Measurements from ENCODE around the gene SPTY2D1. TPM values are rescaled to one million over a fixed set of nuclear protein-coding genes. Genes with fewer than 3 reads are reported as not detected.

SPTY2D1 gene
- polyA plus RNA-seq, 1 donor (not counting 4 experiments of a cell fraction or from before 2014, with no cell fraction given): 14.3 TPM

DNA sequence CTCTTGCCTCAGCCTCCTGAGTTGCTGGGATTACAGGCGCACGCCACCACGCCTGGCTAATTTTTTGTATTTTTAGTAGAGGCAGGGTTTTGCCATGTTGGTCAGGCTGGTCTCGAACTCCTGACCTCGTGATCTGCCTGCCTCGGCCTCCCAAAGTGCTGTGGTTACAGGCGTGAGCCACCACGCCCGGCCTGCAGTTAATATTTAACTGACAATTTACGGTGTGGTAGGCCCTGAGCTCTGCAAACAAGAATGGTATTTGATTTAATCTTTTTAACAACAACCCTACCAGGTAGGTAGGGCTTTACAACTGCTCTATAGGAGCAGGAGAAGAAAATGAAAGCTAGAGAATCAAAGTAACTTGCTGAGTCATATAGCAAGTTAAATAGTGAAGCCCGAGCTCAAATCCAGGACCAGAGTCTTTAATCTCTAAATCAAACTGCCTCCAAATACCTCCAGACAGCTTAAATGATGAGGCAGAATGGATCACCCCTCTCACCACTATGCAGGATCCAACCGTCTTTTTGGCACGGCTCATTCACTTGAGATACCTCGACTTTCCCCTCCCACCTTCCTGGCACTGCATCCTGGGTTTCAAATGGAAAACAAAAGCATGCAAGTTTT lies 55.1 kb downstream of the SPTY2D1 start:
- FAIRE-seq: no peak
- H2AFZ ChIP-seq (ENCODE audit: control insufficient read depth, low read length): no peak overlapping the region
- no peak overlapping the region for H3K4me2 ChIP-seq (ENCODE audit: control insufficient read depth, extremely low read depth, insufficient read depth, low read depth, low read length)
- H3K27ac ChIP-seq (ENCODE audit: control insufficient read depth, insufficient read depth, low read length): no peak overlapping the region
- no peaks in the 10 kb centered on the region for H3K9me3 ChIP-seq (ENCODE audit: control insufficient read depth, low read depth, low read length)
- no peaks in the 10 kb centered on the region for H3K27me3 ChIP-seq (ENCODE audit: control insufficient read depth, extremely low read depth, insufficient read depth, low read length)
- no peak overlapping the region for H3K4me3 ChIP-seq (ENCODE audit: control insufficient read depth in 2 of 3, extremely low read depth in 1 of 3, insufficient read depth in 2 of 3, low read depth in 1 of 3, low read length in 3 of 3)
- dilution Hi-C loops (cut with MboI; ENCODE audit: extremely low pct_ligation_motif_present, low sequenced_read_pairs): no loop called here
- no peak for TF ChIP-seq EZH2 (IDR thresholded peaks at IDR 0.05; ENCODE audit: low read length)
- TF ChIP-seq, protein P1, sequence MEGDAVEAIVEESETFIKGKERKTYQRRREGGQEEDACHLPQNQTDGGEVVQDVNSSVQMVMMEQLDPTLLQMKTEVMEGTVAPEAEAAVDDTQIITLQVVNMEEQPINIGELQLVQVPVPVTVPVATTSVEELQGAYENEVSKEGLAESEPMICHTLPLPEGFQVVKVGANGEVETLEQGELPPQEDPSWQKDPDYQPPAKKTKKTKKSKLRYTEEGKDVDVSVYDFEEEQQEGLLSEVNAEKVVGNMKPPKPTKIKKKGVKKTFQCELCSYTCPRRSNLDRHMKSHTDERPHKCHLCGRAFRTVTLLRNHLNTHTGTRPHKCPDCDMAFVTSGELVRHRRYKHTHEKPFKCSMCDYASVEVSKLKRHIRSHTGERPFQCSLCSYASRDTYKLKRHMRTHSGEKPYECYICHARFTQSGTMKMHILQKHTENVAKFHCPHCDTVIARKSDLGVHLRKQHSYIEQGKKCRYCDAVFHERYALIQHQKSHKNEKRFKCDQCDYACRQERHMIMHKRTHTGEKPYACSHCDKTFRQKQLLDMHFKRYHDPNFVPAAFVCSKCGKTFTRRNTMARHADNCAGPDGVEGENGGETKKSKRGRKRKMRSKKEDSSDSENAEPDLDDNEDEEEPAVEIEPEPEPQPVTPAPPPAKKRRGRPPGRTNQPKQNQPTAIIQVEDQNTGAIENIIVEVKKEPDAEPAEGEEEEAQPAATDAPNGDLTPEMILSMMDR (optimal IDR thresholded peaks at IDR 0.05 in 1 of 3, IDR thresholded peaks at IDR 0.05 in 1 of 3, conservative IDR thresholded peaks at IDR 0.05 in 1 of 3; ENCODE audit: extremely low read depth in 1 of 3, insufficient read depth in 2 of 3, low read length in 3 of 3): no peak
- no peaks in the 10 kb centered on the region for H3K9me1 ChIP-seq (ENCODE audit: control insufficient read depth, extremely low read depth, insufficient read depth, low read length)
- no peak overlapping the region for H3K9ac ChIP-seq (ENCODE audit: control insufficient read depth, extremely low read depth, insufficient read depth, low read length)
- H3K36me3 ChIP-seq (ENCODE audit: control insufficient read depth in 2 of 2, extremely low read depth in 1 of 2, insufficient read depth in 2 of 2, low read length in 2 of 2): peaks cover 3 to 10% of the 10 kb centered on the region in 2 experiments
- no peaks in the 10 kb centered on the region for H3K4me1 ChIP-seq (ENCODE audit: control insufficient read depth, extremely low read depth, insufficient read depth, low read length)
- H4K20me1 ChIP-seq (ENCODE audit: control insufficient read depth, extremely low read depth, insufficient read depth, low read length): no peaks in the 10 kb centered on the region
- no peaks in the 10 kb centered on the region for H3K79me2 ChIP-seq (ENCODE audit: control insufficient read depth, insufficient read depth, low read length)
- DNase-seq (ENCODE audit: low read depth, low spot score): no peak

- FAIRE-seq (no peak), DNase-seq (ENCODE audit: low read depth, low spot score) (no peak)
- H3K4me3 ChIP-seq (ENCODE audit: control insufficient read depth in 2 of 3, extremely low read depth in 1 of 3, insufficient read depth in 2 of 3, low read depth in 1 of 3, low read length in 3 of 3): no peak overlapping the region
- H3K36me3 ChIP-seq (ENCODE audit: control insufficient read depth in 2 of 2, extremely low read depth in 1 of 2, insufficient read depth in 2 of 2, low read length in 2 of 2): peaks cover 4 to 11% of the 10 kb centered on the region in 2 experiments
- dilution Hi-C loops (cut with MboI; ENCODE audit: extremely low pct_ligation_motif_present, low sequenced_read_pairs): no loop called here
- H3K9me1 ChIP-seq (ENCODE audit: control insufficient read depth, extremely low read depth, insufficient read depth, low read length): no peaks in the 10 kb centered on the region
- H3K27me3 ChIP-seq (ENCODE audit: control insufficient read depth, extremely low read depth, insufficient read depth, low read length): no peaks in the 10 kb centered on the region
- H3K27ac ChIP-seq (ENCODE audit: control insufficient read depth, insufficient read depth, low read length): no peak overlapping the region
- H2AFZ ChIP-seq (ENCODE audit: control insufficient read depth, low read length): no peak overlapping the region
- no peak overlapping the region for H3K9ac ChIP-seq (ENCODE audit: control insufficient read depth, extremely low read depth, insufficient read depth, low read length)
- no peaks in the 10 kb centered on the region for H3K79me2 ChIP-seq (ENCODE audit: control insufficient read depth, insufficient read depth, low read length)
- H3K4me1 ChIP-seq (ENCODE audit: control insufficient read depth, extremely low read depth, insufficient read depth, low read length): no peaks in the 10 kb centered on the region
- no peaks in the 10 kb centered on the region for H3K9me3 ChIP-seq (ENCODE audit: control insufficient read depth, low read depth, low read length)
- no peaks in the 10 kb centered on the region for H4K20me1 ChIP-seq (ENCODE audit: control insufficient read depth, extremely low read depth, insufficient read depth, low read length)
- no peak overlapping the region for H3K4me2 ChIP-seq (ENCODE audit: control insufficient read depth, extremely low read depth, insufficient read depth, low read depth, low read length)
- TF ChIP-seq EZH2 (IDR thresholded peaks at IDR 0.05; ENCODE audit: low read length): no peak
- TF ChIP-seq, protein P1 (optimal IDR thresholded peaks at IDR 0.05 in 1 of 3, IDR thresholded peaks at IDR 0.05 in 1 of 3, conservative IDR thresholded peaks at IDR 0.05 in 1 of 3; ENCODE audit: extremely low read depth in 1 of 3, insufficient read depth in 2 of 3, low read length in 3 of 3): no peak
Observed at GRCh38 chr11:18575361-18575760, 58.8 kb downstream of the SPTY2D1 start.

All from keratinocyte (primary cell).